Daoy (cell line): ENCODE measurements around the gene OR13G1. TPM values are rescaled to one million over a fixed set of nuclear protein-coding genes. Genes with fewer than 3 reads are reported as not detected.
A peak's percentile ranks its signal among the peaks of the same experiment; 100 is the strongest.

Experiments used
- DNase-seq: peaks from one replicate; pipeline ENCODE4 v3.0.0-alpha.2; 2015; ENCODE audit warnings: low read depth
- total RNA-seq: library from RNA; depleted of rRNA; stranded (reverse); fragments of >200 nt; shearing (Covaris generic); gene quantifications from 2 replicates; pipeline ENCODE4 v1.2.3, GENCODE V29; 2014; rRNA removed

Gene OR13G1
- not detected in 2 replicates for total RNA-seq

- no peak for DNase-seq
Observed at GRCh38 chr1:247679639-247680038, at the start of gene OR13G1. TSS of gene OR13G1 (minus strand) at chr1:247679739. CDS start at chr1:247673041, 6,698 bp downstream.

- no peak for DNase-seq
Observed at GRCh38 chr1:247721222-247721621, 41.7 kb upstream of the OR13G1 start.

- no peak for DNase-seq
Observed at GRCh38 chr1:247716546-247716945, 37.0 kb upstream of the OR13G1 start, which contains the start of gene OR6F1. TSS of gene OR6F1 (minus strand) at chr1:247716646. CDS start at chr1:247712755, 3,891 bp downstream.

GRCh38 chr1:247713753-247714152 is 34.2 kb upstream of the OR13G1 start:
- no peak for DNase-seq

GRCh38 chr1:247710681-247711080 is 31.1 kb upstream of the OR13G1 start:
- peak; percentile 26 for DNase-seq

GRCh38 chr1:247701338-247701737 is 21.8 kb upstream of the OR13G1 start:
- DNase-seq: no peak

- peak; percentile 76 for DNase-seq
Observed at GRCh38 chr1:247681288-247681897, 1.9 kb upstream of the OR13G1 start.

GRCh38 chr1:247680171-247680570 is 632 bp upstream of the OR13G1 start:
- no peak for DNase-seq

GRCh38 chr1:247669225-247669624 is 10.3 kb downstream of the OR13G1 start:
- DNase-seq: no peak

- no peak for DNase-seq
Observed at GRCh38 chr1:247656221-247656875, 23.2 kb downstream of the OR13G1 start.

GRCh38 chr1:247653040-247653439 is 26.5 kb downstream of the OR13G1 start:
- DNase-seq: no peak

- peak; percentile 71 for DNase-seq
Observed at GRCh38 chr1:247647864-247648263, 31.7 kb downstream of the OR13G1 start.

- no peak for DNase-seq
Observed at GRCh38 chr1:247646867-247647266, 32.7 kb downstream of the OR13G1 start.

GRCh38 chr1:247642742-247643141 is 36.8 kb downstream of the OR13G1 start:
- no peak for DNase-seq

- peak; percentile 94 for DNase-seq
Observed at GRCh38 chr1:247639381-247639981, 40.1 kb downstream of the OR13G1 start.

- DNase-seq: no peak
Observed at GRCh38 chr1:247638781-247639180, 40.8 kb downstream of the OR13G1 start.

GRCh38 chr1:247638011-247638410 is 41.5 kb downstream of the OR13G1 start:
- DNase-seq: no peak

- DNase-seq: no peak
Observed at GRCh38 chr1:247627951-247628350, 51.6 kb downstream of the OR13G1 start.

Other genes starting within 250 kb of the OR13G1 start
- gene OR2B11, start 221.6 kb downstream of the OR13G1 start, total RNA-seq: not detected in 2 replicates
- gene OR2C3, start 143.3 kb downstream of the OR13G1 start, total RNA-seq: 0.11 TPM in 1 of 2 replicates, not detected in the other
- gene GCSAML, start 130.6 kb downstream of the OR13G1 start, total RNA-seq: 2.7 and 3.8 TPM in 2 replicates
- gene OR2G2, start 91.4 kb downstream of the OR13G1 start, total RNA-seq: not detected in 2 replicates
- gene OR2G3, start 74.2 kb downstream of the OR13G1 start, total RNA-seq: not detected in 2 replicates
- 0.34 TPM in 1 of 2 replicates, not detected in the other for gene OR6F1, start 36.9 kb upstream of the OR13G1 start, total RNA-seq
- not detected in 2 replicates for gene OR14K1, start 58.9 kb upstream of the OR13G1 start, total RNA-seq
- 1.9 TPM in 1 of 2 replicates, not detected in the other for gene OR14A2, start 68.4 kb upstream of the OR13G1 start, total RNA-seq
- gene OR1C1, start 80.8 kb upstream of the OR13G1 start, total RNA-seq: not detected in 2 replicates
- not detected in 2 replicates for gene OR14A16, start 144.4 kb upstream of the OR13G1 start, total RNA-seq
- gene OR11L1, start 162.2 kb upstream of the OR13G1 start, total RNA-seq: 0.11 TPM in 1 of 2 replicates, not detected in the other
- 29.7 and 33.5 TPM in 2 replicates for gene TRIM58, start 177.4 kb upstream of the OR13G1 start, total RNA-seq
- 3.8 and 6.7 TPM in 2 replicates for gene OR2W3, start 215.8 kb upstream of the OR13G1 start, total RNA-seq
- 0.23 and 1.3 TPM in 2 replicates for gene OR2T8, start 240.5 kb upstream of the OR13G1 start, total RNA-seq
- not detected in 2 replicates for gene OR2AJ1, start 245.2 kb upstream of the OR13G1 start, total RNA-seq